RCC 7860 (cell line): Measurements from ENCODE around the gene EEF1E1.

ENCODE experiments used
- DNase-seq: peaks from one replicate; pipeline ENCODE4 v3.0.0-alpha.2; 2015; ENCODE audit warnings: low spot score
- FAIRE-seq: peaks from 2 replicates; lab custom pipeline; 2012; peaks lifted over from hg19 to GRCh38; lab: Jason Lieb, UNC

Gene EEF1E1

DNA sequence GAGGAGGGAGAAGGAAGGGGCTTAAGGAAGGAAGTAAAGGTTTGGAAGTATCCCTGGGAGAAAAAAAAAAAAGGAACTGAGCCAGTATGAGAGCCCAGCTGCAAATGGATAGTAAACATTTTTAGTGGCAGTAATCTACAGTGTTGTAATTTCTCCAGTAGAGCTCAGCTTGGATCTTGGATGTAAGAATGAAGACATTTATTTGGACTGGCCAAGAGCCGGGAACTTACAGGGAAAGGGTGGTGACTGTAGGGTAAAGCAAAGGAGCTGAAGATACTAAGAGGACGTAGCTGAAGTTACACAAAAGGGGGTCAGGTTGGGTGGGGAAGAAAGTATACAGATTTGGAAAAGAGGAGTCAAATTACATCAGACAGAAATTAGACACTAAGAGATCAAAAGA is 13.5 kb downstream of the EEF1E1 start:
- FAIRE-seq (no peak), DNase-seq (no peak)

DNA sequence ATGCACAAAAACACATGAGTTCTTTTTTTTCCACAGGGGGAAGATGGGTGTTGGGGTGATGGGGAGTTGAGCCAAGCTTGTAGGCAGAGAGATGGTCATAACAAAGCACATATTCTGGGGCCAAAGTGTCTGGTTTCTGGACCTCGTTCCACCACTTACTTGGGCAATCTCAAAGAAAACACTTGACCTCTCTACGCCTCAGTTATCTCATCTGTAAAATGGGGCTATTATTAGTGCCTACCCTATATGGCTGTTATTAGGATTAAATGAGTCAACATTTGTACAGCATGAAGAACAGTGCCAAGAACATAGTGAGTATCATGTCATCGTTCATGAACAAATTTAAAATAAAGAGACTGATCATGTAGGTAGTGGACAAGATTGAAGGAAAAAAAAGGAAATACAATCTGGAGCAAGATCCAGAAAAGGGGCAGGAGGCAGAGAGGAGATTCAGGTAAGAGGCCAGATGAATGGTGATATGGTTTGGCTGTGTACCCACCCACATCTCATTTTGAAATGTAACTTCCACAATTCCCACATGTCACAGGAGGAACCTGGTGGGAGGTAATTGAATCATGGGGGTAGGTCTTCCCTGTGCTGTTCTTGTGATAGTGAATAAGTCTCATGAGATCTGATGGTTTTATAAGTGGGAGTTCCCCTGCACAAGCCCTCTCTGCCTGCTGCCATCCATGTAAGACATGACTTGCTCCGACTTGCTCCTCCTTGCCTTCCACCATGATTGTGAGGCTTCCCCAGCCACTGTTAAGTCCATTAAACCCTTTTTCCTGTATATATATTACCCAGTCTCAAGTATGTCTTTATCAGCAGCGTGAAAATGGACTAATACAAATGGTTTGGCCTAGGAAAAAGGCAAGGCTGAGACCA is 14.2 kb downstream of the EEF1E1 start:
- DNase-seq (no peak), FAIRE-seq (no peak)

DNA sequence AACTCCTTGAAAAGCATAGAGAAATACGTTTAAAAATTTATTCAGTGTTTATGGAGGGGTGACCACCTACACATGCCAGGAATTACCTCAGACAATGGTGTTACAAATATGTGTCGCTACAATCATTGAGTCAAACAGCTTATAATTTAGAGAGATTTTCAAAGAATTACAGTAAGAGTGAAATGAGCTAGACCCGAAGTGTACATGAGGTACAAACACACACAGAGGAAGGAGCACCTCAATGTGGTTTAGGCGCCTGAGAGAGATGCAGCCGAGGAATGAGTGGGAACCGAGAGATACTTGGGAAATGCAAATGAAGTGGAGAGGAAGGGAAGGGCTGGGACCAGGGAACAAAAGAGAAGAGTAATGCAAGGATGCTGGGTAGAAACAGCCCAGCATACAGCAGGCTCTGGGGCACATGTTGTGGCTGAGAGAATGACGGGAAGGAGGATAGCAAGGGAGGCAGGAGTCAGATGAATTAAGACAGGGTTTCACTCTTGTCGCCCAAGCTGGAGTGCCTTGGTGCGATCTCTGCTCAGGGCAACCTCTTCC is 15.5 kb downstream of the EEF1E1 start:
- DNase-seq (no peak), FAIRE-seq (no peak)

DNA sequence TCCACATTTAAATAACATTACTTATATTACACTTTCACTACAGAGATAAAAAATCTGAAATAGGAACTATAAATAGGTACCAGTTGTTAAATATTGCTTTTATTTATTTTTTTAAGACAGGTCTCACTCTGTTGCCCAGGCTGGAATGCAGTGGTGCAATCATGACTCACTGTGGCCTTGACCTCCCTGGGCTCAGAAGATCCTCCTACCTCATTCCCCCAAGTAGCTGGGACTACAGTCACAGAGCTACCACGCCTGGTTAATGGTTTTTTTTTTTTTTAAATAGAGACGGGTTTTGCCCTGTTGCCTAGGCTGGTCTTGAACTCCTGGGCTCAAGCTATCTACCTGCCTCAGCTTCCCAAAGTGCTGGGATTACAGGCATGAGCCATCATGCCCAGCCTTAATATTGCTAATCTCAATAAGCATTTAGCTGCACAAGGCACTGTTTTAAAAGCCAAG is 17.3 kb downstream of the EEF1E1 start:
- peak; percentile 83 for DNase-seq
- peak; percentile 95 for FAIRE-seq

DNA sequence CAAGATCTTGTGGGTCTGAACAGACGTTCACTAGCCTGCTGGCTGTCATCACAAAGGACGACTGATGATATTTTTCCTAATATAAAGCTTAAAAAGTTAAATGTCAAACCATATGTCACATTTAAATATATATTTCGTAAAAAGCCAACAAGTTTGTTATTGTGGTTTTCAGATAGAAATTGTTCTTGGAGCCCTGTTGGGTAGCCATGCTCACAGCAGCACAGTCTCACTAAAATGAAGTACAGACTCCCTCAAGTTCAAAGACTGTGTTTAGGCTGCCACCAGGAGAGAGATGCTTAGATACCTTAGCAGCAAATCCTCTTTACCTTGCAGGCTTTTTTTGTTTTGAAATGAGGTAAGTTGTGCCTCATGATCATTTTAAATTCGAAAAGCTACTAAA is 17.8 kb downstream of the EEF1E1 start:
- peak; percentile 25 for DNase-seq
- peak; percentile 67 for FAIRE-seq

DNA sequence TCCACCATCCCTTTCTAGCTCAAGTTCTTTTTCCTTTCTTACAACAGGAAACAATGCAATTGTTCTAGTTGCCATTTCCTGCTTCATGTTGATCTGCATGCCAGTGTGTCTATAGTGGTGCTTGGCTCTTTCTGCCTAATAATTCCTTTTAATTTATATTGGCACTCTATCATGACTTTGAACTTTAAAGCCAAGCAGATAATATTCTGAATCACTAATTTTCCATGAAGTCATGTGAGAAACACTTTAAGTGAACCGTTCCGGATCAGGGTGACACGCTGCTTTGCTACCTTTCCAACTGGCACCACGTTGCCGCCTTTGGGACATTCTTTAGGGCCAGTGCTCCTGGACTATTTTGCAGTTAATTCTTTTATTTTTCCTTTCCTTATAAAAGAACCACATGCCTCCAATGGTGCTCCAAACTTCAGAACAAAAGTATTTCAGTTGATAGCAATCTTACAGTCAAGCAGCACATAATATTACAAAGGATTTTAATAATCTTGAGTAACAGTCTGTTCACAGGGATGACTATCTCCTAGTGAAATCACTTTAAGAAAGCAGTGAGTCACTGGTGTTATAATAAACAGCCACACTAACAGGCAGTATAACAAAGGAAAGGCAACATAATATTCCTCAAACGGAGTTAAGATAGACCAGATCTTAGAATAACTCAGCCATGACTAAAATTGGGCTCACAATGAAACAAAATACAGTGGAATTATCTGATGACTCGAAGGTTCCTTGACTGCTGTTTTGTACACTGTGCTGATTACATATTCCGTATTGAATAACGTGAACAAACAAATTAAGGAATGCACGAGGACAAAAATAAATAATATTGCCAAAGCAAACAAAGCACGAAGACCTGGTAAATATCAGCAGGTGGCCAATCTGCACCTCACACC is 19.1 kb downstream of the EEF1E1 start:
- FAIRE-seq = peak; percentile 92

DNA sequence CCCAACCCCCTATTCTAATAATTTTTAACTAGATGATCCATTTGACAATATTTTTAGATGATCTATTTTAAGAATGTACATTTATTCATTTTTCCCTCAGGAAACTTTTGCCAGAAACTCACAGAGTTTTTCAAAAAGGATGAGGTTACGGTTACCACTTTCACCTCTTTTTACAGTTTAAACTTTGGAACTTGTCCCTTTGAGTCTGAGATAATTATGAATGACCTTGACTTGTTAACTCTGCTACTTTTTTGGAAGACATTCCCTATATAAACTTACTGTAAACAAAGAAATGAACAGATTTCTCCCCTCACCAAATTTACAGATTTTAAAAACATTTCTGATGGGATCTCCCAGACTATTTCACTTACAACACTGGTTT is 19.8 kb downstream of the EEF1E1 start:
- FAIRE-seq = no peak
- DNase-seq = no peak

More for the DNA sequence above, 19.1 kb downstream of the EEF1E1 start:
- peak; percentile 80 for DNase-seq

DNA sequence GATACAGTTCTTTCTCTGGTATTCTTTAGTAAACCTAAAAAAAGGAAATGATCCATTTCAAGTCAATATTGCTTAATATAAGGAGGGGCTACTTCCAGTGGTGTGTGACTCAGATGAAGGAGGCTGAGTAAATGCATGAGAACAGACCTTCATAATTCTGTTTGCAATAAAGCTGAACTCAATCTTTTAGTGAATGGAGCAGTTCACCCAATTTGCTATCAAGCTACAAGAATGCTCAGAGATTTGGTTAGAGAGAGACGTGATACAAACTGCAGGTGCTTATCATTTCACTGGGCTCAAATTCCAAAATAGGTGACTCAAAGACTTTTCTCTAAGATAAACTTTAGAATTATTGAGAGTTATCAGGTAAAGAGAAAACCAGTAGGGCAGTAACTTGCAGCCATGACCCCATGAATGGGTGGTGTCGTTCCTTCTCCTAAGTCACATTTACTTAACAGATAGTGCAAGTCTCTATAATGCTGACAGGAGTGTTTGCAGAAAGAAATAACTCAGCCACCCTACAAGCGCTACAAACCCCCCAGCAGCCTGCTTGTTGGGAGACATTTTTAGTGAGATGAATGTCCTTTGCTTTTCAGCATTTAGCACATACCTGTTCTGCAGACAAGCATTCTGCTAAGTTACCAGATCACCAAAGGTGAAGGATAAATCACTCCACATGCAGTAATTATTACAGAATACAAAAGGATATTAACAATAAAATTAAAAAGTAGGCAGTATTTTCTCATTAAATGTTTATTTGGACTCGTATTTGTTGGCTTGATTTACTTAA is 21.8 kb downstream of the EEF1E1 start:
- DNase-seq (peak; percentile 38), FAIRE-seq (peak; percentile 85)

DNA sequence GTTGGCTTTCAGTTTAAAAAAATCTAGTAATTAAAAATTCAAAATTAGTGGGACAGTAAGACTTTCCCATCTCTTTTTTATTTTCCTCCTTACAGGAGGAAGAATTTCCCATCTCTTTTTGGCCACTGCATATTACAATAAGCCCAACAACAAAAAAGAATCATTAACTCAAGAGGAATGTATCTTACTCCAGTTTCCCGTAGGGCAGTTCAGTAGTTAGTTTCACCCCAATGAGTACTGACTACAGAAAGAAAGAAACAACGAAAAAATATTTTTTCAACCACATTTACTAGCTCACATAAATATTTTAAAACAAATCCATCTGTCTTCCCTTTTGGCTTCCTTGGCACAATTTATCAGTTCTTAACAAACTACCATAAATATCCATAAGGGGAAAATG is 23.2 kb downstream of the EEF1E1 start:
- FAIRE-seq (peak; percentile 92), DNase-seq (peak; percentile 61)

DNA sequence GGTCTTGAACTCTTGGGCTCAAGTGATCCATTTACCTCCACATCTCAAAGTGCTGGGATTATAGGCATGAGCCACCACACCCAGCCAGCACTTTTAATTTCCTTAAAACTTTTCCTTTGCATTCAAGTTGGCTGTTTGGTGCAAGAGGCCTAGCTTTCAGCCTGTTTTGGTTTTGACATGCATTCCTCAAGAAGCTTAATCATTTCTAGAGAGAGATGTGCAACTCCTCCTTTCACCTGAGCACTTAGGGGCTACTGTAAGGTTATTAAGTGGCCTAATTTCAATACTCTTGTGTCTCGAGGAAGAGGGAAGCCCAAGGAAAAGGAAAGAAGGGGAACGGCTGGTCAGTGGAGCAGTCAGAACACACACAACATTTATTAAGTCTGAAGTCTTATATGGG is 24.4 kb downstream of the EEF1E1 start:
- FAIRE-seq (no peak), DNase-seq (no peak)

DNA sequence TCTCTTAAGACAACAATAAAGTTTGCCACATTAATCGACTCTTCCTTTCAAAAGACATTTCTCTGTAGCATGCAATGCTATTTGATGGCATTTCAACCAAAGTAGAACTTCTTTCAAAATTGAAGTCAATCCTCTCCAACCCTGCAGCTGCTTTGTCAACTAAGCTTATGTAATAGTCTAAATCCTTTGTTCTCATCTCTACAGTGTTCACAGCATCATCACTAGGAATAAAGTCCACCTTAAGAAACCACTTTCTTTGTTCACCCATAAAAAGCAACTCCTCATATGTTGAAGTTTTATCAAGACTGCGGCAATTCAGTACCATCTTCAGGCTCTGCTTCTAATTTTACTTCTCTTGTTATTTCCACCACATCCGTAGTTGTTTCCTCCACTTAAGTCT is 26.6 kb downstream of the EEF1E1 start:
- FAIRE-seq (no peak), DNase-seq (no peak)

DNA sequence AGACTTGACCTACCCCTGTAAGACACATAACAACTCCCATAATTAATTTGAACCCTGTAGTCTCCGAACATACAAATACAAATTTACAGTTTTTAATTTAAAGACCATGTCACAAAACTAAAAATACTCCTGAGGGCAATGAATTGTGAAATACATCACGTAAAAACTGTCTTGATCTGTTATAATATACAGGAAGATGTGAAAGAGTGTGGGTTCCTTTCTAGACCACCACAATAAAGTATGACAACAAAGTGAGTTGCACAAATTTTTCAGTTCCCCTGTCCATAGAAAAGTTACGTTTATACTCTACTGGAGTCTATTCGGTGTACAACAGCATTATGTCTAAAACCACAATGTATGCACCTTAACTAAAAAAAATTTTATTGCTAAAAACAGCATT is 27.2 kb downstream of the EEF1E1 start:
- DNase-seq = no peak

DNA sequence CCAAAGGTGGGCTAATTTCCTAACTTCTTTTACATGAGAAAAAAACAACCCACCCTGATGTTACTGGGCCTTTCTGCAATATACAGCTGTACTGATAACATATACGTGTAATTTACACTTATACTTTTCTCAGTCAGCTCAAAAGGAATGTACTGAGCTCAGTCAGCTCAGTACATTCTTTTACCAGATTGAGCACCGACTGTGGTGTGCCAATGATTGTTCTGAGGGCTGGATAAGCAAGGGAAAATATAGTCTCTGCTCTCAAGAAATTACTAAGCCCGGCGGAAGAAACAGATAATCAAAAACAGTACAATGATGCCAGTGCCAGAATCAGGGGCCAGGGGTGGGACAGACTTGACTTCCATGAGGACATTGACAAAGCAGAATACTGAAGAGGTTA is 28.1 kb downstream of the EEF1E1 start:
- no peak for DNase-seq
- FAIRE-seq = no peak

More for the DNA sequence above, 27.2 kb downstream of the EEF1E1 start:
- no peak for FAIRE-seq

DNA sequence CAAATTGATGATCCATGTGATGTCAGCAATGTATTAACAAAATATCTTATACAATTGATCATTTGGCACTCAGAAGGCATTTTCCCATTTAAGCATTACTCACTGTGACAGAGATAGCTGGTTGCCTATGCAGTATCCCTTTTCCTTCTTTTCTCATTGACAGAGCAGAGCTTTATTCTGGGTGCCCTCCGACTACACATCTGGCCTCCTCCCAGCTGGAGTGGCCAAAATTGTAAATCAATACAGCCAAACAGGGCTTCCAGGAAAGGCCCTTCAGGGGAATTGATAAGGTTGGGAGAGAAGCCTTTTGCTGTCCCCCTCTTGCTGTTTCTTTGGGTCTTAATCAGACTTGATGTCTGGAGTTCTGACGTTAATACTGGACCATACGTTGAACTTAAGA is 28.6 kb downstream of the EEF1E1 start:
- FAIRE-seq = no peak
- no peak for DNase-seq

DNA sequence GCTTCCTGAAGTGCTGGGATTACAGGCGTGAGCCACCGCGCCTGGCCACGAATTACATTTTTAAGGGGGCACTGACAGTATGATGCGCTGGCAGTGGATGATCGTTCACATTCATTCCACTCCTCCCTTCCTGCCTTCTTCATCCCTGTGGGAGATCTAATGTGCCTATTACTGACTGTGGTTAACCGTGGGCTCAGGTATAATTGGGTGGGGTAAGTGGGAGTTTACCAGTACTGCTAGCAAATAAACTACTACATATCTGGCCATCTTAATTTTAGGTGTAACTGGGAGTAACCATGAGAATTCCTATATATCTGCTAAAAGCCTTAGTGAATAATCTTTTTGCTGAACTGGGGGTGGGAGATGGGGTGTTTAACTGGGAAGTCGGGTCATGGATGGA is 31.6 kb downstream of the EEF1E1 start:
- FAIRE-seq (no peak), DNase-seq (no peak)

DNA sequence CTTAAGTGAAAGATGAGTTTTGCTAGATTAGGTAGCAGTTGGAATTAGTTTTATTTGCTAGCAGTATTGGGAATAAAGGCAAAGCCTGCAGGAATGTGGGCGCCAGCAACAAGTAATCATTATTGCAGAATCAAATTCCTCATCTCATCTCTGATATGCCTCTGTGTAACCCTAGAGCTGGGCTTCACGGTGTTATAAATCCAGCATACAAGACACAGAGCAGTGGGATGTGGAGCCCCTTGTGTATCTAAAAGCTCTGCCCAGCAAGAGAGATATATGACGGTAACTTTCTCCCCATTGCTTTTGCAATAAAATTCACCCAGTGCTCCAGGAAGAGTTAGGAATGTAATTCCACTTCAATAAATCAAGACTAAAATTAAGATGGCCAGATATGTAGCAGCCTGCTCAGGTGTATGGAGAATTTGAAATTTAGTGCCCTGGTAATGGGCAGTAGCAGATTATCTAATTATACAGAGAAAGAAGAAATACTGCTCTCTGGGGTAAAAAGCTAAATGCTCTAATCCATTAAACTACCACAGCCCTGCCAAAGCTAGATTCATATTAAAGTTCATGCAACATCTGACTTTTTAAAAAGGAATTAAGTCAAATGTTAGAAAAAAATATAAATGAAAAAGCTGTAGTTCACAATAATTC is 32.6 kb downstream of the EEF1E1 start:
- DNase-seq (no peak), FAIRE-seq (no peak)

DNA sequence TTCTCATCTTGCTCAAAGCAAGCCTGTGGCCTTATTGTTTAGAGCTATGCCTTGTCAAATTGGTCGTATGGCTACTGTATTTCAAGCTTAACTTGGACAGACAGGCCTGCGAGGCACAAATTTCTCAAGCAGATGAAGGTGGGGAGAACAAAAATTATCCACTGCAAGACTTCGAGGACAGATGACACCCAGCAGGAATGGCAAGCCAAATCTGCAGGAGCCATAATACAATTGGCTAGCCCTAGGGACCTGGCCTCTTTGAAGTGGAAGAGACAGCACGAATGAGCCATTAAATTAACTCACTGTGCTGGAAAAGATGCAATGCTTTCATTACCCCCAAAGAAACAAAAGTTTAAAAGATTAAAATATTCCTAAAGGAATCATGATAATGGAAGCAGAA is 33.2 kb downstream of the EEF1E1 start:
- DNase-seq (no peak), FAIRE-seq (no peak)

DNA sequence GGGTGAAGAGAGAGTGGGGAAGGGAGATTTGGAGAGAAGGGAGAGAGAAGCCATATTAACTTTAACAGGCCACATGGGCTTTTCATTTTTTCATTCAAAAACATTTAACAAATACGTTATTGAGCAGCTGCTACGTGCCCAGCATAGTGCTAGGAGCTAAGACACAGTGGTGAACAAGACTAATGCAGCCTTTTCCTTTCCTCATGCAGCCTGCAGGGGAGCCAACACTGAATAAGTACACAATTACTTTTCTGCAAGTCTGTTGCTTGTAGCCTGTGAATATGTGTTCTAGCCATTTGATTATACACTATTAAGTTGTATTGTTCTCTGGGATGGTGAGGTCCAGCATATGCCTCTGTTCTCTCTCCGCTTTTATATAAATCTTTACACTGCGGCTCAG is 36.2 kb downstream of the EEF1E1 start:
- DNase-seq (no peak), FAIRE-seq (no peak)

DNA sequence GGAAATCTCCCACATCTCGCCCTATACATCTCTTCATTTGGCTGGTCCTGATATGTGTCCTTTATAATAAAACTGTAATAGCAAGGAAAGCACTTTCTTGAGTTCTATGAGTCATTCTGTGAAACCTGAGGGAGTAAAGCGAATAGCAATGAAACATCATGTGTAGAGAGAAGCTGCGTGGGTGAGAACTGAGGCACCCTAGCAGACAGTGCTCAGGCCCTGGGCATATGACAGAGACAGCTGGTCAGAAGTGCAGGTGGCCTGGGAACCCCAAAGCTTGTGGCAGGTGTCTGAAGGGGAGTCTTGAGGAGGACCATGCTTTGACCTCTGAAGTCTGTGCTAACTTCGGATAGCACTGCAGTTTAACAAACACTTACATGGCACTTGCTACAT is 36.8 kb downstream of the EEF1E1 start:
- DNase-seq (no peak), FAIRE-seq (no peak)
